Activated CD4-positive, alpha-beta memory T cell treated with anti-CD3 and anti-CD28 coated beads, Interleukin-2, amount 10 ng/mL, durations not matched to agents 7 days and 5 days (primary cell): ENCODE results near the gene FSTL1. TPM values are rescaled to one million over a fixed set of nuclear protein-coding genes. Genes with fewer than 3 reads are reported as not detected.
"Not testable (repeated sequence)": the region's sequence is repeated elsewhere in the genome, so short reads cannot be mapped to it uniquely, and the experiment has no call there.

Source experiments
- CTCF ChIA-PET: fragments of 350-600 bp; sonication (Branson Sonifier 250); formaldehyde crosslinking; loops from one replicate; lab custom pipeline; 2021; ENCODE audit warnings: antibody characterized with exemption, inconsistent platforms; lab: Charles Lee
- POLR2A ChIA-PET: fragments of 350-600 bp; sonication (Branson Sonifier 250); formaldehyde crosslinking; loops from one replicate; lab custom pipeline; 2021; ENCODE audit warnings: antibody characterized with exemption; lab: Charles Lee
- DNase-seq: peaks from one replicate; pipeline ENCODE4 v3.0.0-alpha.2; 2020
- H3K27ac Mint-ChIP-seq: one replicate; pipeline ENCODE4 v1.8.0; 2021; ENCODE audit warnings: mild to moderate bottlenecking, mixed read lengths
- H3K27me3 Mint-ChIP-seq: one replicate; pipeline ENCODE4 v1.8.0; 2021; ENCODE audit warnings: mixed read lengths
- H3K36me3 Mint-ChIP-seq: one replicate; pipeline ENCODE4 v1.8.0; 2021; ENCODE audit warnings: low read depth, mixed read lengths
- H3K4me1 Mint-ChIP-seq: one replicate; pipeline ENCODE4 v1.8.0; 2021; ENCODE audit warnings: mixed read lengths
- H3K4me3 Mint-ChIP-seq: one replicate; pipeline ENCODE4 v1.8.0; 2021; ENCODE audit warnings: mild to moderate bottlenecking, mixed read lengths
- H3K9me3 Mint-ChIP-seq: one replicate; pipeline ENCODE4 v1.8.0; 2021; ENCODE audit warnings: mixed read lengths
- total RNA-seq, 2 experiments: library from RNA; stranded (reverse); gene quantifications; one replicate each; pipeline ENCODE4 v1.2.3, GENCODE V29; 2021

The FSTL1 gene
- total RNA-seq, 2 experiments from 2014 or later, result 0.30 to 0.35 TPM

- Mint-ChIP-seq H3K9me3 (no peaks in the 10 kb centered on the region), H3K4me3 (no peak overlapping the region), H3K27me3 (no peaks in the 10 kb centered on the region), H3K27ac (no peak overlapping the region), H3K36me3 (no peaks in the 10 kb centered on the region), H3K4me1 (no peaks in the 10 kb centered on the region)
- CTCF ChIA-PET, result no interaction called here
- POLR2A ChIA-PET, result no interaction called here
- DNase-seq, result no peak
Measured at GRCh38 chr3:120382941-120383447, 67.8 kb downstream of the FSTL1 start.

- DNase-seq, result no peak
- H3K36me3 Mint-ChIP-seq, result no peaks in the 10 kb centered on the region
- no peaks in the 10 kb centered on the region for H3K4me1 Mint-ChIP-seq
- no peak overlapping the region for H3K4me3 Mint-ChIP-seq
- CTCF ChIA-PET, result no interaction called here
- POLR2A ChIA-PET, result no interaction called here
- no peaks in the 10 kb centered on the region for H3K27me3 Mint-ChIP-seq
- H3K27ac Mint-ChIP-seq, result no peak overlapping the region
- no peaks in the 10 kb centered on the region for H3K9me3 Mint-ChIP-seq
Measured at GRCh38 chr3:120381503-120381902, 69.3 kb downstream of the FSTL1 start.

GRCh38 chr3:120377948-120378347 is 72.8 kb downstream of the FSTL1 start:
- H3K27ac Mint-ChIP-seq, DNase-seq, POLR2A ChIA-PET, H3K27me3 Mint-ChIP-seq, H3K4me1 Mint-ChIP-seq, H3K36me3 Mint-ChIP-seq, H3K9me3 Mint-ChIP-seq, H3K4me3 Mint-ChIP-seq, CTCF ChIA-PET: not testable (repeated sequence)

- Mint-ChIP-seq H3K4me3 (no peak overlapping the region), H3K27me3 (peaks cover 32% of the 10 kb centered on the region), H3K9me3 (no peaks in the 10 kb centered on the region), H3K36me3 (no peaks in the 10 kb centered on the region), H3K4me1 (no peaks in the 10 kb centered on the region), H3K27ac (no peak overlapping the region)
- no peak for DNase-seq
- ChIA-PET CTCF (no interaction called here), POLR2A (no interaction called here)
Measured at GRCh38 chr3:120370463-120370862, 80.3 kb downstream of the FSTL1 start.

- no peaks in the 10 kb centered on the region for H3K4me1 Mint-ChIP-seq
- no peak for DNase-seq
- H3K27me3 Mint-ChIP-seq, result peaks cover 41% of the 10 kb centered on the region
- no peak overlapping the region for H3K4me3 Mint-ChIP-seq
- H3K27ac Mint-ChIP-seq, result no peak overlapping the region
- POLR2A ChIA-PET, result no interaction called here
- H3K36me3 Mint-ChIP-seq, result no peaks in the 10 kb centered on the region
- H3K9me3 Mint-ChIP-seq, result no peaks in the 10 kb centered on the region
- CTCF ChIA-PET, result interaction anchor here (2.0 kb wide), 1 partner anchor 48 kb away, joined by 5 read pairs; no protein-coding TSS in a partner anchor
Measured at GRCh38 chr3:120369037-120369467, 81.7 kb downstream of the FSTL1 start.

- H3K27ac Mint-ChIP-seq, result no peak overlapping the region
- no peaks in the 10 kb centered on the region for H3K36me3 Mint-ChIP-seq
- ChIA-PET CTCF (interaction anchor here (2.0 kb wide), 1 partner anchor 49 kb away, joined by 5 read pairs; no protein-coding TSS in a partner anchor), POLR2A (no interaction called here)
- no peaks in the 10 kb centered on the region for H3K4me1 Mint-ChIP-seq
- no peak overlapping the region for H3K4me3 Mint-ChIP-seq
- peaks cover 47% of the 10 kb centered on the region for H3K27me3 Mint-ChIP-seq
- no peak for DNase-seq
- no peaks in the 10 kb centered on the region for H3K9me3 Mint-ChIP-seq
Measured at GRCh38 chr3:120368172-120368571, 82.6 kb downstream of the FSTL1 start.

GRCh38 chr3:120364821-120365220 is 86.0 kb downstream of the FSTL1 start:
- H3K36me3 Mint-ChIP-seq, result no peaks in the 10 kb centered on the region
- H3K9me3 Mint-ChIP-seq, result no peaks in the 10 kb centered on the region
- no peak for DNase-seq
- no peaks in the 10 kb centered on the region for H3K4me1 Mint-ChIP-seq
- H3K4me3 Mint-ChIP-seq, result no peak overlapping the region
- ChIA-PET CTCF (no interaction called here), POLR2A (no interaction called here)
- peaks cover 40% of the 10 kb centered on the region for H3K27me3 Mint-ChIP-seq
- H3K27ac Mint-ChIP-seq, result no peak overlapping the region

- no peaks in the 10 kb centered on the region for H3K36me3 Mint-ChIP-seq
- no peaks in the 10 kb centered on the region for H3K4me1 Mint-ChIP-seq
- ChIA-PET POLR2A (no interaction called here), CTCF (no interaction called here)
- H3K9me3 Mint-ChIP-seq, result no peaks in the 10 kb centered on the region
- H3K27ac Mint-ChIP-seq, result no peak overlapping the region
- no peak for DNase-seq
- H3K27me3 Mint-ChIP-seq, result peaks cover 40% of the 10 kb centered on the region
- H3K4me3 Mint-ChIP-seq, result no peak overlapping the region
Measured at GRCh38 chr3:120364101-120364500, 86.7 kb downstream of the FSTL1 start.

GRCh38 chr3:120357807-120358206 is 93.0 kb downstream of the FSTL1 start:
- H3K27ac Mint-ChIP-seq, result no peak overlapping the region
- H3K27me3 Mint-ChIP-seq, result peaks cover 30% of the 10 kb centered on the region
- H3K4me3 Mint-ChIP-seq, result no peak overlapping the region
- ChIA-PET POLR2A (no interaction called here), CTCF (interaction anchor here (0.8 to 1.3 kb wide), 3 partner anchors 9 to 114 kb away, joined by 3 to 5 read pairs (median 4); partner anchors contain the start of gene LRRC58)
- no peak for DNase-seq
- H3K4me1 Mint-ChIP-seq, result no peaks in the 10 kb centered on the region
- H3K9me3 Mint-ChIP-seq, result no peaks in the 10 kb centered on the region
- no peaks in the 10 kb centered on the region for H3K36me3 Mint-ChIP-seq

- no peak for DNase-seq
- no peak overlapping the region for H3K27ac Mint-ChIP-seq
- H3K9me3 Mint-ChIP-seq, result no peaks in the 10 kb centered on the region
- H3K4me1 Mint-ChIP-seq, result no peaks in the 10 kb centered on the region
- ChIA-PET CTCF (interaction anchor here (1.3 kb wide), 1 partner anchor 62 kb away, joined by 5 read pairs; no protein-coding TSS in a partner anchor), POLR2A (no interaction called here)
- H3K4me3 Mint-ChIP-seq, result no peak overlapping the region
- peaks cover 40% of the 10 kb centered on the region for H3K27me3 Mint-ChIP-seq
- no peaks in the 10 kb centered on the region for H3K36me3 Mint-ChIP-seq
Measured at GRCh38 chr3:120355486-120355885, 95.3 kb downstream of the FSTL1 start.

GRCh38 chr3:120353463-120353862 is 97.3 kb downstream of the FSTL1 start:
- Mint-ChIP-seq H3K4me1 (peaks cover 7% of the 10 kb centered on the region), H3K27ac (no peak overlapping the region), H3K36me3 (no peaks in the 10 kb centered on the region), H3K9me3 (no peaks in the 10 kb centered on the region), H3K4me3 (no peak overlapping the region), H3K27me3 (peaks cover 40% of the 10 kb centered on the region)
- ChIA-PET CTCF (interaction anchor here (1.6 kb wide), 1 partner anchor 64 kb away, joined by 5 read pairs; no protein-coding TSS in a partner anchor), POLR2A (no interaction called here)
- DNase-seq, result no peak

GRCh38 chr3:120352017-120352416 is 98.8 kb downstream of the FSTL1 start:
- Mint-ChIP-seq H3K36me3 (peaks cover 9% of the 10 kb centered on the region), H3K27ac (no peak overlapping the region), H3K27me3 (peaks cover 36% of the 10 kb centered on the region), H3K4me1 (peaks cover 19% of the 10 kb centered on the region), H3K4me3 (no peak overlapping the region), H3K9me3 (no peaks in the 10 kb centered on the region)
- ChIA-PET POLR2A (interaction anchor here (1.0 kb wide), 1 partner anchor 10 kb away, joined by 3 read pairs; no protein-coding TSS in a partner anchor), CTCF (interaction anchor here (5.2 kb wide), 1 partner anchor 66 kb away, joined by 37 read pairs; no protein-coding TSS in a partner anchor)
- DNase-seq, result no peak

- CTCF ChIA-PET, result interaction anchor here (0.8 to 5.2 kb wide), 3 partner anchors 67 to 246 kb away, joined by 3 to 37 read pairs (median 5); partner anchors contain the start of gene NDUFB4
- Mint-ChIP-seq H3K4me1 (peaks cover 34% of the 10 kb centered on the region), H3K4me3 (peak overlapping the region; percentile 9), H3K9me3 (no peaks in the 10 kb centered on the region), H3K27ac (no peak overlapping the region), H3K36me3 (peaks cover 18% of the 10 kb centered on the region), H3K27me3 (peaks cover 28% of the 10 kb centered on the region)
- POLR2A ChIA-PET, result interaction anchor here (4.1 kb wide), 1 partner anchor 256 kb away, joined by 79 read pairs; the partner anchor contains the start of gene GSK3B
- no peak for DNase-seq
Measured at GRCh38 chr3:120350401-120350941, 100.3 kb downstream of the FSTL1 start.
